GM18502 (cell line): ENCODE measurements around the gene GUCY2C.
"Not testable (repeated sequence)": the region's sequence is repeated elsewhere in the genome, so short reads cannot be mapped to it uniquely, and the experiment has no call there.

Experiments used
- ATAC-seq: cut with Tn5 transposase; IDR thresholded peaks from one replicate; pipeline ENCODE4 v1.9.1; 2021; ENCODE audit warnings: mild to moderate bottlenecking; ENCODE audit not compliant: unreplicated experiment, poor library complexity

The GUCY2C gene

DNA sequence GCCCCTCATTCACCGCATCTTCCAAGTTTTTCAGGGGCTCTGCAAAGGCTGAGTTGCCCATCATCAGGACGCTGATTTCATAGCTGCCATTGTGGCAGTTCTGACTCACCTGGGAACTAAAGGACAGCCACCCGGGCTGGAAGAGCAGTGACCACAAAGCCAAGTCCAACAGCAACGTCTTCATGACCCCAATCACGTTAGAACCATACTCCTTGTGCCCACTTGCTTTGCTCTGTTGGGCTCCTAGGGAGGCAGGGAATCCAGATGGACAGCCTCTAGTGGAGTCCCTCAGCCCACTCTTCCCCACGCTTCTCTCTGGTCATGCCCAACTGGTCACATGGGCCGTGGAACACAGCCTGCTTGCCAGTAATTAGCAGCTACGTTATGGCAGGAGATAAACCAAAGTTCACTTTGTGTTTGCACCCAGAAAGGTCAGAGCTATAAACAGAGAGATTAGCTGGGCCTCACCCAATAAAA is at the start of gene GUCY2C:
Gene GUCY2C (minus strand): TSS at position 335 of the 477 bp plus-strand sequence. CDS start 151 bp downstream, at position 184.
- ATAC-seq: no peak

DNA sequence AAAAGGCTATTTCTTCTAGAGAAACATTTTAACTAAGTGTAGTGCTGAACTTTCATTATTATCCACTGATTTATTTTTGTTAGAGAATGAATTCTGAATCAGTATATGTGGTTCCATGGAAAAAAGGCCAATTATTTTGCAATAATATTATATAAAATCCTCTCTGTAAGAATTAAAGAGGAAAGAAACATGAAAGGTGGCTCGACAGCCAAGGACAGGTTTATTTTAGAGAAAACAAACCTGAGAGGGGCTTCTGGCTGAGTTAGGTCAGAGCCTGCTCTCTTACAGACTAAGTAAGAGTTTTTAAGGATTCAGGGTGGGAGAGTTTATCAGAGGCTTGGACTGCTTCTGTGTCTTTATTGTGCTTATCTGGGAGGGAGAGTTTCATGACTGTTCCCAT is 46.7 kb upstream of the GUCY2C start:
- ATAC-seq: no peak

DNA sequence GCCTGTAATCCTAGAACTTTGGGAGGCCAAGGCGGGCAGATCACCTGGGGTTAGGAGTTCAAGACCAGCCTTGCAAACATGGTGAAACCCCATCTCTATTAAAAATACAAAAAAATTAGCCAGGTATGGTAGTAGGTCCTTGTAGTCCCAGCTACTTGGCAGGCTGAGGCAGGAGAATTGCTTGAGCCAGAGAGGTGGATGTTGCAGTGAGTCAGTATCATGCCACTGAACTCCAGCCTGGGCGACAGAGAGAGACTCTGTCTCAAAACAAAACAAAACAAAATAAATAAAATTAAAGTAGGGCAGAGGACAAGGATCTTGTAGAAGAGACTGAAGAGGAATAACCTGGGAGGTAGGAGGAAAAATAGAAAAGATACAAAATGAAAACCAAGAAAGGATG is 45.5 kb upstream of the GUCY2C start:
- no peak for ATAC-seq

DNA sequence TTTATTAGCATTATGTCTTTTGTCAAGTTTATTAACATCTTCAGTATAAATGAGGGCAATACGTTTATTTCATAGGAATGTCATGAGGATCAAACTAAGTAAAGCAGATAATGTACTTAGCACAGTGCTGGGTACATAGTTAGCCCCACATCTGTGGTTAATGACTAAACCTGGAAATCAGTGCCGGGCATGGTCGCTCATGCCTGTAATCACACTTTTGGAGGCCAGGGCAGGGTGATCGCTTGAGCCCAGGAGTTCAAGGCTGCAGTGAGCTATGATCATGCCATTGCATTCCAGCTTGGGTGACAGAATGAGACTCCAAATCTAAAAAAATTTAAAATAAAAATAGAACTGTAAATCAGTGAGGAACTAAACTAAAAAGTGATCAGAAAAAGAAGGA is 44.8 kb upstream of the GUCY2C start:
- no peak for ATAC-seq

DNA sequence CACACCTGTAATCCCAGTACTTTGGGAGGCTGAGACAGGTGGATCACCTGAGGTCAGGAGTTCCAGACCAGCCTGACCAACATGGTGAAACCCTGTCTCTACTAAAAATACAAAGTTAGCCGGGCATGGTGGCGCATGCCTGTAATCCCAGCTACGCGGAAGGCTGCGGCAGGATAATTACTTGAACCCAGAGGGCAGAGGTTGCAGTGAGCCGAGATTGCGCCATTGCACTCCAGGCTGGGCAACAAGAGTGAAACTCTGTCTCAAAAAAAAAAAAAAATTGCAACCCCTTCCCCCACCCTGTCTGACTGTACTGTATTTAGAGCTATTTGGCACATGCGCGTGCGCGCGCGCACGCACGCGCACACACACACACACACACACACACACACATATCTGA is 40.0 kb upstream of the GUCY2C start:
- not testable (repeated sequence) for ATAC-seq

DNA sequence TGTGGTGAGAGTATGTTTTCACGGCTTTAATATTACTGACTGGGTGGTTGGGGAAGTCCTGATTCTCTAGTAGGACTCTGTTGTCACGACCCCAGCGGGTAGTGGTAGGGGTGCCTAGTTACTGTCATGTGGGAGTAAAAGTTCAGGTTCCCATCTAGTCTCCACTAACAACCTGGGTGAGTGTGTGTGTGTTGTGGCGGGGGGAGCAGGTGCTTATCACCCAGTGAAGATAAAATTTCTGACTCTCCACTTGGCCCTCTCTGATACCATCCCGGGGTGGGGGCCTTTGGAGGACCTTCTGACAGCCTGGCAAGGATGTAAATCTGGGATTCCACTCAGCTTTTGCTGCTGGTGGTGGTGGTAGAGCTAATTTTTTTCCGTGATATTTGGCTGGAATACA is 35.4 kb upstream of the GUCY2C start:
- ATAC-seq: no peak

DNA sequence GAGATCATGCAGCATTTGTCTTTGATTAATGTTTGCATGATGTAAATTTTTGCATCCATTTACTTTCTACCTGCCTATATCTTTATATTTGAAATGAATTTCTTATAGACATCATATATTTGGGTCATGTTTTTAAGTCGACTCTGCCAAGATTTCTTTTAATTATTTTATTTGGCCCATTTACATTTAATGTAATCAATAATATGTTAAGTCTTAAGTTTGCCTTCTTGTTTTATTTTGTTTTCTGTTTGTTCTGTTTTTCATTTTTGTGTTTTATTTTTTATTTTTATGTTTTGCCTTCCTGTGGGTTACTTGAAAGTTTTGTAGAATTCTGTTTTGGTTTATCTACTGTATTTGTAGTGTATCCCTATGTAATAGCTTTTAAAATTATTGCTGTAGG is 33.2 kb upstream of the GUCY2C start:
- no peak for ATAC-seq

DNA sequence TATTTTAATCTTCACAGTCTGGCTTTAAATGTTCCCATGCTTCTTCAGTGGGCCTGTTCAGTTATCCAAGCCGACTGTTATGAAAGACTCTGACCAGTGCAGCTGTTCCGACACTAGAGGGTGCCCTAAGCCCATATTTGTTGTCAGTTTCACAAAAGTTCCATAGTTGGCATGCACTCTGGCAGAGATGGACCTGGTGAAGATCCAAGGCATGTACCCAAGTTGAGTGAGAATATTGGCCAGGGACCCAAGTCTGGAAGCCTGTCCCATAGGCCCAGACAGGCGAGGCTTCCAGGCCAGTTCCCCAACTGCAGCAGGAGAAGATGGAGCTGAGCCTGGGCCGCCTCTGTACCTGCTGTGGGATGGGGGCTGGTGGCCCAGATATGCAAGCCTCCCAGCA is 27.4 kb upstream of the GUCY2C start:
- ATAC-seq: no peak

DNA sequence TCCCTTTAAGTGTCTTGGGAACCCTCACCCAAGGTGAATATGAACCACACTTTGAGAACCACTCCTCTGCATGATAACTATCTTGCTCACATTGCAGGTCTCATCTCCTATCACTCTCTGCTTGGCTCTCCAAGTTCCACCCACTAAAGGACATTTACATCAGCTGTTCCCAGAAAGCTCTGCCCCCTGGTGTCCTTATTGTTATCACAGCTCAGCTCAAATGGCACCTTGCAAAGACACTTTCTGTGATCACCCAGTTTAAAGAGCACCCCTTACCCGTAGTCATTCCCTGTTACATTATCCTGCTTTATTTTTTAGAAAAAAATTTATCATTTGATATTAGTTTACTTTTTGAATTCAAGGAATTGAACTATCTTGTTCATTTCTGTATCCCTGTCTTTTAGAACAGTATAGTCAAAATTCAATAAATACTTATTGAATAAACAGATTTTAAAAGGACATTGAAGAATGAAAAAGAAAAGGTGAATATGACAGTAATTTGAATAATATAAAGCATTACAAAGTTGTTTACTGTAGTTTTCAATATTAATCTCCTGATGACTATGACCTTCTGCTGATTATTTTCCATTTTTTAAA is 20.5 kb upstream of the GUCY2C start:
- ATAC-seq: peak; percentile 77

DNA sequence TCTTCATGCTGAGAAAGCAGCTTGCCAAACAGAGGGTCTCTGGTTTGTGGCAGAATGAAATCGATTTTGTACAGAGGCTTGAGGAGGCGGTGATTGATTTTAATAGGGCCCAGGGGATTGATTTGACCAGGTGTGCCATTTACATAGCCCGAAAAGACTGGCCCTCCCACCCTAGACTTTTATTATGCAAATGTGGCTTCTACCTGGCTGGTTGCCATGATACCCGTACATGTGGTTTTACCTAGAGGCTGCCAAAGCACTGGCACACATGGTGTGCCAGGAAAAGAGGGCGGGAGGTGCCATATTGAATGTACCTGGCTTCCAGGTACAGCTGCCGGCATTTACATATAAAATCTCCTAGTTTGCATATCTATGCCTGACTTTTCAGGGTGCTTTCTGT is 18.0 kb upstream of the GUCY2C start:
- no peak for ATAC-seq

DNA sequence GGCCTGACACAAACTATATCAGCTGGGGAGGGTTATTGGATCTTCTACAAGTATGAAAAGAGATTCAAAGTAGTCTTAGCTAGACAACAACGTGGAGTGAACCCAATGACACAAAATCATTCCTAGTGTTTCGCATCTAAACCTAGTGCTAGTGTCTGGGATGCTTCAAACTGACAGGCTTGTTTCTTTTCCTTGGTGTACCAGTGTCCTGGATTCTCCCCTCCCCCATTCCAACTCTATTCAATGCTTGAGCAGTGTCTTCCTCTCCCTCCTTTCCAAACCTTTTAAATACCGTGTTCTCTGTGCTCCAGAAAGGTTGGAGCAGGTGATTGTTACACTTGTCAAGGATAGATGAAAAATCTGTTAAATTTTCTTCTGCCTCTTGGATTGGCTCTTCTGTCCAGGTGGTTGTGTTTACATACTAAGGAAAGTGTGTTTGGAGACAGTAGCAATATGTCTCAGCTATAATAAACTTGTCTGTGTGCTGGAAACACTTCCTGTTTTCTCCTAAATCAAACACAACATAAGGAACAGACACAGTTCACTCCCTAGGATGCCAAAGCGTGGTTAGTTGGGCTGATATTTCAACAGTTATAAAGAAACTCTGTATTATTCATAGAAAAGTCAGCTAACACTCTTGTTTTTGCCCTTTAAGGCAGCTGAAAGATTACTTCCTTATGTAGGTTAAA is 14.4 kb upstream of the GUCY2C start:
- no peak for ATAC-seq

DNA sequence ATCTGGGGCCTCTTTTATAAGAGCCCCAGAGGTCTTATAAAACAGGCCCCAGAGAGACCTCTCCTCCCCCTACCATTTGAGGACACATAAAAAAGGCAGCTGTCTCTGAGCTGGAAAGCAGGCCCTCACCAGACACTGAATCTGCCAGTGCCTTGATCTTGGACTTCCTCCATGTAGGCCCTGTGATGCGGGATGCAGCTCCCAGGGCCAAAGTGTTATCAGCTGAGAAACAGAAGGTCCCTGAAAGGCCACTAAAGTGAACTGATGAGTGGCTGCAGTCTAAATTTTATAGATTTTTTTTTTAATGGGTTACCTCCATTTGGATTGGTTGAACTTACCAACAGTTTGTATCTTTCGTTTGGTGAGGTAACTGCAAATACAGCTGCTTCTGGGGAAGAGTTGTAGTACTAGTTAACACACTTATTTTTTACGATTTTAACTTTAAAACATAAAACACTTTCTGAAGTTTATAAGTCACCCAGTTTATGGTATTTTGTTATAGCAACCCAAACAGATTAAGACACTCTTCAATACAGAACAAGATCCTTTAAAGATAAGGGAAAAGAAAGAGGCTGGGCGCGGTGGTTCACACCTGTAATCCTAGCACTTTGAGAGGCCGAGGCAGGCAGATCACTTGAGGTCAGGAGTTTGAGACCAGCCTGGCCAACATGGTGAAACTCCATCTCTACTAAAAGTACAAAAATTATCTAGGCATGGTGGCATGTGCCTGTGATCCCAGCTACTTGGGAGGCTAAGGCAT is 5.6 kb upstream of the GUCY2C start:
- ATAC-seq: no peak

DNA sequence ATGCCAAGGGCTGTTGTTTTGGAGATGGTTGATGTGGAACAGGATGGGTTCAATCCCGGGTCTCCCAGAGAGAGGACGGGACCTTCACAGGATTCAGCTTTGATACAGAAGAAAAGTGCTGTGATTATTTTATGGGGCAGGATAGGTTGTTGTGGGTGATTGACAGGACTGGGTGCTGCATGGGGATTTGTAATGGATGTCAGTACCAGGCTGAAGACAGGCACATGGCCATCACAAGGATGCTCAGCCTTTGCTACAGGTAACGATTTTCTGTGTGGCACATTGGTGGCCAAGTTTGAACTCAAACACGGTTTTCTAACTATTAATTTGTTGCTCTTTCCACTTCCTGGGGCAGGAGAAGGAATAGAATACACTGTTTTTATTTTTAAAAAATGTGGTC is 4.5 kb upstream of the GUCY2C start:
- ATAC-seq: no peak

DNA sequence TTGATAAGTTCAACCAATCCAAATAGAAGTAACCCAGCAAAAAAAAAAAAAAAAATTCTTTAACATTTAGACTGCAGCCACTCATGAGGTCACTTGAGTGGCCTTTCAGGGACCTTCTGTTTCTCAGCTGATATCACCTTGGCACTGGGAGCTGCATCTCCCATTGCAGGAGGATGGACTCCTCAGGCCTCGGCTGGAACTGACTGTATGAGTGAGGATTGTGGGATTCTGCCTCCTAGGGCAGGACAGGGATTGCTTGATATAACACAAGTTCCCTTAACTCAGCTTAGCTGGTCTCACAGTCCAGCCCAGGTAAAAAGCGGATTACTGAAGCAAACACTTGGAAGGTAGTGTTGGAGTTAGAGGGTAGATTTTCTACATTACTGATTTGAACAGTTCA is 3.5 kb upstream of the GUCY2C start:
- no peak for ATAC-seq

DNA sequence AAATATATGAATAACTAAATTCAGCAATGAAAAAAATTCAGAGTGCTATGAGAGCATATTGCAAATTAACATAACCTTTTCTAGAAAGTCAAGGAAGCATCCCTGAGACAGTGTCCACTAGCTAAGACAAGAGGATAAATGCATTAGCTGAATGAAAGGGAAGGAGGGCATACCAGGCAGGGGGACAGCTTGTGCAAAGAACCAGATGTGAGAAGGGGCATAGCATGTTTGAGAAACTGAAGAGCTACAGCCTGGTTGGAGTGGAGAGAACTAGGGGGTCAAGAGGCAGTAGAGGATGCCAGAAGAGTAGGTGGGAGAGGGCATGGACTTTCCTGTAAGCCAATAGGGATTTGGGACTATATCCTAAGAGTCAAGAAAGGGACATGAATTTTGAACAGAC is 2.2 kb upstream of the GUCY2C start:
- no peak for ATAC-seq

DNA sequence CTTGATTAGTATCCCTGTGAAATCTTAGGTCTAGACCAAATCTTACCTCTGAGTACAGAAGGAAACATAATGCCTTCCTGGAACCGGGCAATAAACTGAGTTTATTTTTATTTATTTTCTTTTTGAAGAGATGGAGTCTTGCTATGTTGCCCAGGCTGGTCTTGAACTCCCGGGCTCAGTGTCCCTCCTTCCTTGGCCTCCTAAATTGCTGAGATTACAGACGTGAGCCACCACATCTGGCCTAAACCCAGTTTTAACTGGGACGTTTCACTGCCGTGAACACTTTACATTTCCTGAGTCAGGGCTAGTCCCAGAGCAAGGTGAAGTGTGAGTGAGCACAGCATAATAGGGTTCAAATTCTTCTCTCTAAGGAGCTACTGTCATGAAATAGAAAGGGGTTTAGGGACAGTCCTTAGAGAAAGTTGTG is 671 bp downstream of the GUCY2C start:
- ATAC-seq: no peak

DNA sequence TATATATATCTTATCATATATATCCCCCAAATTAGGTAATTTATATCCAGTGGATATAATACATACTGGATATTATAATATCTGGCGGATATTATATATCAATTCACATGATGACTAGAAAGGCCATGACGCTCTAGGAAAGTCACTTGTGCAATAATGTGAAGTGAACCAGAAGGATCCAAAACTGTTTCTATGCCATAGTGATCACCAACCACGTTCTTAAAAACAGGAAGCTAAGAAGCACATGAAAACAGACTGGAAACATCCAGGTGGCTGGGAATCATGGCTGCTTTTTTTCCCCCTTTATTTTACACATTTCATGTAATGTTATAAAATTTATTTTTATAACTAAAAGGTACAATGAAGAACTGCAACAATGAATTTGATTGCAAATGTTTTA is 1.4 kb downstream of the GUCY2C start:
- no peak for ATAC-seq

DNA sequence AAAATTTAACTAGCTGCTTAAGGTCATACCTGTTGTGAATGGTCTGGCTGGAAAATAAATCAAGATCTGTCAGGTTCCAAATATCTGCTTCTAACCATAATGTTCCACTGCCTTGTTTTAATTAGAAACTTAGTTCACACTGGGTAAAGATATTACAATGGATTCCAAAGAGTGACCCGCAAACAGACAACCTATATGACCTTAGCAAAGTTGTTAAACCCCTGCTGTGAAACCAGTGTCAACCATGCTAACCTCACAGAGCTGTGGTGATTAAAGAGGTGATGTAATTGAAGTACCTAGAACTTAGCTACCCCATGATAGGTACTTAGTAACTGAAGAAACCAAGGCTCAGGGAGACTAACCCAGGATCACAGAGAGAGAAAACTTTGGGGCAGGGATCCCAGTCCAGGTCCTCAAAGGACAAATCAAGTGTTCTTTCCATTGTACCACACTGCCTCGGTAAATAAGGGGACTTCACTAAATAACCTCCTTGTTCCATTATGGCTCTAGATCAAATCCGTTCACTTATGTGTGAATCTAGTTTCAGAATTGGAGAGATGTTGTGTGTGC is 2.2 kb downstream of the GUCY2C start:
- ATAC-seq: no peak

DNA sequence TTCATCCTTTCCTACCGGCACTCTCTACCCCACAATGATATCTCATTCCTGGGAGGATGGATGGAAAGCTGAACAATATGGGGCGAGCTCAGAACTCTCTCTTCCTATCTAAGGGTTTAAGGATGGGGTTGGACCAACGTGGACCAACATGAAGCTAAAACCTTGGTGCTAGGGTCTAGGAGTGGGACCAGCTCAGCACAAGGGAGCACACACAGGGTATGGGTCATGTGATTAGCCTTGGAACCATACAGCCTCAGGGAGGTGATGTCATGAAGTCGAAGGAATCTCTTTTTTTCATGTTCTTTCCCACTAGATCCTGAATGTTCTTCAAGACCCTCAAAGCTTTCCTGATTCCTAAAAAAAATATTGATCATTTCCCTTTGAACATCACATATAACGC is 3.3 kb downstream of the GUCY2C start:
- no peak for ATAC-seq

DNA sequence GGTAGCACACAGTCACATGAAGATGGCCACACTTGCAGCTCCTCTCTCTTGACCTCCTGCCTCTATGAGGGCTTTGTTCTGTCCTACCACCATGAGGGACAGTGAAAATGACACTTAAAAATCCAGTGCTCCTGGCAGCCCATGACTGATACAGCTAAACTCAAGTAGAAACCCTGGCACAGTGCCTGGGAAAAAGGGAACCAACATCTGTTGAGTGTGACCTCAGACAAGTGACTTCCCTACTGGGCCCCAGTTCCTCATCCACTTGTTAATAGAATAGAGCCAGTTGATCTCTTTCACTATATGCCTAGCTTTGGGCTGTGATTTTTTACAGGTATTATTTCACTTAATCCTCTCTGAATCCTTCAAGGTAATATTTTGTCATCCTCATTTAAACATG is 4.8 kb downstream of the GUCY2C start:
- peak; percentile 51 for ATAC-seq

DNA sequence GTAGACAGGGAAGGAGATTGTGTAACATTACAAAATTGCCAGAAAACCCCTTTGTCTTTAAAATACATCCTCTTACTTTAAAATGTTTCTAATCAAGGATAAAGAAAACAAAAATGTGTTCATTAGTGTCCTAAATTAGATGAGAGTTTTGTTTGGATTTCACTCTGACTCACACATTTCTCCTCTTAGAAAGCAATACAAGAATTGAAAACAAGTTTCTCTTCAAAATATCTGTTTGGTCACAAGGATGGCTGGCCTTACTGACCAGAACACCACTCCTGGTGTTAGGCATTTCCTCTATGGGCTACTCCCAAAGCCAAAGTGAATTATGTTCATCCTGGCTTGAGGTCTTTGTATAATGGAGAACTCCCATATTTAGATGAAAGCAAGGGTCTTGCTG is 6.4 kb downstream of the GUCY2C start:
- ATAC-seq: no peak
